Kidney (tissue), 14 donors: Measurements from ENCODE around the gene TIMP3. TPM values are rescaled to one million over a fixed set of nuclear protein-coding genes. Genes with fewer than 3 reads are reported as not detected.

Experiments
- DNase-seq, 5 donors: peaks; one replicate each; pipeline ENCODE4 v3.0.0-alpha.2; 2013 to 2020
- FAIRE-seq: peaks from 2 replicates; lab custom pipeline; 2012; peaks lifted over from hg19 to GRCh38; lab: Jason Lieb, UNC
- H3K27ac ChIP-seq, 2 donors: one replicate each; pipeline ENCODE4 v1.7.0; 2013; ENCODE audit warnings: low read depth in 2 of 2, low read length in 2 of 2, inconsistent platforms in 1 of 2
- H3K27me3 ChIP-seq: one replicate; pipeline ENCODE4 v1.7.1; 2013; ENCODE audit warnings: low read length, inconsistent platforms; ENCODE audit not compliant: control insufficient read depth, insufficient read depth
- H3K36me3 ChIP-seq, 3 donors: one replicate each; pipeline versions ENCODE4 v1.7.0 to v1.7.1; 2013; ENCODE audit warnings: low read length in 3 of 3, control low read depth in 1 of 3, inconsistent platforms in 1 of 3; ENCODE audit not compliant: insufficient read depth in 3 of 3, control insufficient read depth in 2 of 3
- H3K4me1 ChIP-seq, 3 donors: one replicate each; pipeline versions ENCODE4 v1.7.0 to v1.7.1; 2013; ENCODE audit warnings: low read length in 3 of 3, inconsistent platforms in 1 of 3, low read depth in 1 of 3; ENCODE audit not compliant: control insufficient read depth in 2 of 3, insufficient read depth in 2 of 3
- H3K4me3 ChIP-seq, 3 donors: one replicate each; pipeline versions ENCODE4 v1.7.0 to v1.8.1; 2013; ENCODE audit warnings: low read length in 3 of 3, control low read depth in 1 of 3, inconsistent platforms in 1 of 3
- H3K9ac ChIP-seq, 3 donors: one replicate each; pipeline versions ENCODE4 v1.7.0 to v1.7.1; 2013; ENCODE audit warnings: low read length in 3 of 3, control low read depth in 1 of 3, inconsistent platforms in 1 of 3
- H3K9me3 ChIP-seq, 3 donors: one replicate each; pipeline versions ENCODE4 v1.7.0 to v1.7.1; 2013; ENCODE audit warnings: low read length in 3 of 3, control low read depth in 1 of 3, inconsistent platforms in 1 of 3; ENCODE audit not compliant: control insufficient read depth in 2 of 3, insufficient read depth in 1 of 3
- intact Hi-C: fragments of 100-400 bp; cut with DNase I; formaldehyde crosslinking; loops from one replicate; pipeline ENCODE4 v1.11.1; 2022
- polyA plus RNA-seq: library from polyadenylated mRNA; stranded (reverse); fragments of 350-450 nt; fragmentation: Illumina TruSeq; extraction: RNeasy Lipid Tissue Mini Kit (QIAGEN cat#74804); gene quantifications from one replicate; pipeline ENCODE4 v1.2.3, GENCODE V29; 2014; ENCODE audit warnings: low read depth, low replicate concordance; ENCODE audit not compliant: insufficient read depth
- total RNA-seq: library from RNA; stranded (reverse); fragmentation: NEBNext Ultra II Directional; extraction: Animal tissue kit (Norgen Biotek cat#: 25700); gene quantifications from one replicate; pipeline ENCODE4 v1.2.1, GENCODE V29; 2021
- TF ChIP-seq, protein P1 (sequence below): IDR thresholded peaks from 3 replicates; pipeline ENCODE4 v1.5.1; 2012; ENCODE audit warnings: mild to moderate bottlenecking, moderate library complexity, borderline replicate concordance; ENCODE audit not compliant: insufficient read depth; ENCODE audit errors: extremely low read depth
- donor health status: control.
- donor health status: control.
- donor health status: control.
- donor health status: control.
- donor health status: control.
- donor health status: DM: yes; HTN: yes; CAD: no.
- donor health status: Normal renal cell carcinoma (clear cell type).

Gene TIMP3
- total and polyA plus RNA-seq, 2 donors from 2014 or later, result 198 to 818 TPM

DNA sequence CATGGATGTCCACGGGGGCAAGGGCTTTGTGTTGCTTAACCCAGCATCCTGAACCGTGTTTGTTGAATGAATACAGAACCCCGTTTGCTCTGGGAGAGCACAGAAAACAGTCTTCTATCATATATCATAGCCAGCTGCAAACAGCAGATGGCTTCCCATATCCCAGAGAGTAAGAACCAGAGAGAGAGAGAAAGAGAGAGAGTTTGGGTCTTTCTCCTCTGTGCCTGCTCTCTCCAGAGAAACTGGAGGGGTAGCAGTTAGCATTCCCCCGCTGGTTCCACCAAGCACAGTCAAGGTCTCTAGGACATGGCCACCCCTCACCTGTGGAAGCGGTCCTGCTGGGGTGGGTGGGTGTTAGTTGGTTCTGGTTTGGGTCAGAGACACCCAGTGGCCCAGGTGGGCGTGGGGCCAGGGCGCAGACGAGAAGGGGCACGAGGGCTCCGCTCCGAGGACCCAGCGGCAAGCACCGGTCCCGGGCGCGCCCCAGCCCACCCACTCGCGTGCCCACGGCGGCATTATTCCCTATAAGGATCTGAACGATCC, 440 bp upstream of the TIMP3 start:
- no peaks in the 10 kb centered on the region for H3K9me3 ChIP-seq
- DNase-seq, result peak in 2 of 5 donors; percentile 51 to 61
- peak overlapping the region in 2 of 3 donors; percentile 31 to 88 for H3K4me3 ChIP-seq
- TF ChIP-seq, protein P1, sequence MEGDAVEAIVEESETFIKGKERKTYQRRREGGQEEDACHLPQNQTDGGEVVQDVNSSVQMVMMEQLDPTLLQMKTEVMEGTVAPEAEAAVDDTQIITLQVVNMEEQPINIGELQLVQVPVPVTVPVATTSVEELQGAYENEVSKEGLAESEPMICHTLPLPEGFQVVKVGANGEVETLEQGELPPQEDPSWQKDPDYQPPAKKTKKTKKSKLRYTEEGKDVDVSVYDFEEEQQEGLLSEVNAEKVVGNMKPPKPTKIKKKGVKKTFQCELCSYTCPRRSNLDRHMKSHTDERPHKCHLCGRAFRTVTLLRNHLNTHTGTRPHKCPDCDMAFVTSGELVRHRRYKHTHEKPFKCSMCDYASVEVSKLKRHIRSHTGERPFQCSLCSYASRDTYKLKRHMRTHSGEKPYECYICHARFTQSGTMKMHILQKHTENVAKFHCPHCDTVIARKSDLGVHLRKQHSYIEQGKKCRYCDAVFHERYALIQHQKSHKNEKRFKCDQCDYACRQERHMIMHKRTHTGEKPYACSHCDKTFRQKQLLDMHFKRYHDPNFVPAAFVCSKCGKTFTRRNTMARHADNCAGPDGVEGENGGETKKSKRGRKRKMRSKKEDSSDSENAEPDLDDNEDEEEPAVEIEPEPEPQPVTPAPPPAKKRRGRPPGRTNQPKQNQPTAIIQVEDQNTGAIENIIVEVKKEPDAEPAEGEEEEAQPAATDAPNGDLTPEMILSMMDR, result no peak
- intact Hi-C loops, result loop anchor here (10.0 kb wide), 1 partner anchor 194 kb away; no protein-coding TSS in a partner anchor
- no peaks in the 10 kb centered on the region for H3K36me3 ChIP-seq
- no peak for FAIRE-seq
- peak overlapping the region; percentile 87 to 91 for H3K27ac ChIP-seq
- H3K4me1 ChIP-seq, result peaks cover 0 to 12% (median 6%) of the 10 kb centered on the region in 3 donors
- peak overlapping the region in 1 of 3 donors; percentile 41 for H3K9ac ChIP-seq
- no peaks in the 10 kb centered on the region for H3K27me3 ChIP-seq

DNA sequence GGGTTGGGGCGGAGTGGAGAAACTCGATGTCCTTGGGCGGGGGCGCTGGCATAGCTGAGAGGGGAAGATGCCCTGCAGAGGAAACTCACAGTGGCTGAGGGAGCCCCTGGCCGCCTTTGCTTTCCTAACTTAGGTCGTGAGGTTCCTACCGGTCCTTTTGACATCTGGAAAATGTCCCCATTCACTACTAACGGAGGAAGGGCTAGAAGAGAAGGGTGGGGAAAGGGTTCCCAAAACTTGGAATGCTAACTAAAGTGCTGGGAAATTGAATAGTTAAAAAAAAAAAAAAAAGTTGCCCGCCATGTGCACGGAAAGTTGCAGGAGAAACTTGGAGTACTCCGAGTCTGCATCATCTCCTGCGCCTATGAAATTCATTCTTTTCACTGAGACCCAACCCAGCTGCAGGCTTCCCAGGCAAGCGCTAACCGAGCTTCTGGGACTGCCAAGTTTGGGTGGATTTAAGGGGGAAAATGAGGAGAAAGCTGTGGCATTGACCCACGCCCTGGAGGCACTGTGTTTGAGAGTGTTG, 796 bp downstream of the TIMP3 start:
- H3K9me3 ChIP-seq, result no peaks in the 10 kb centered on the region
- intact Hi-C loops, result loop anchor here (10.0 kb wide), 1 partner anchor 192 kb away; no protein-coding TSS in a partner anchor
- no peaks in the 10 kb centered on the region for H3K36me3 ChIP-seq
- peak overlapping the region; percentile 87 to 91 for H3K27ac ChIP-seq
- peak overlapping the region; percentile 63 to 97 (median 79) for H3K9ac ChIP-seq
- TF ChIP-seq, protein P1, result no peak
- peaks cover 0 to 11% (median 0%) of the 10 kb centered on the region in 3 donors for H3K4me1 ChIP-seq
- DNase-seq, result peak in 3 of 5 donors; percentile 52 to 70 (median 65)
- H3K27me3 ChIP-seq, result no peaks in the 10 kb centered on the region
- no peak for FAIRE-seq
- peak overlapping the region; percentile 81 to 88 (median 86) for H3K4me3 ChIP-seq

DNA sequence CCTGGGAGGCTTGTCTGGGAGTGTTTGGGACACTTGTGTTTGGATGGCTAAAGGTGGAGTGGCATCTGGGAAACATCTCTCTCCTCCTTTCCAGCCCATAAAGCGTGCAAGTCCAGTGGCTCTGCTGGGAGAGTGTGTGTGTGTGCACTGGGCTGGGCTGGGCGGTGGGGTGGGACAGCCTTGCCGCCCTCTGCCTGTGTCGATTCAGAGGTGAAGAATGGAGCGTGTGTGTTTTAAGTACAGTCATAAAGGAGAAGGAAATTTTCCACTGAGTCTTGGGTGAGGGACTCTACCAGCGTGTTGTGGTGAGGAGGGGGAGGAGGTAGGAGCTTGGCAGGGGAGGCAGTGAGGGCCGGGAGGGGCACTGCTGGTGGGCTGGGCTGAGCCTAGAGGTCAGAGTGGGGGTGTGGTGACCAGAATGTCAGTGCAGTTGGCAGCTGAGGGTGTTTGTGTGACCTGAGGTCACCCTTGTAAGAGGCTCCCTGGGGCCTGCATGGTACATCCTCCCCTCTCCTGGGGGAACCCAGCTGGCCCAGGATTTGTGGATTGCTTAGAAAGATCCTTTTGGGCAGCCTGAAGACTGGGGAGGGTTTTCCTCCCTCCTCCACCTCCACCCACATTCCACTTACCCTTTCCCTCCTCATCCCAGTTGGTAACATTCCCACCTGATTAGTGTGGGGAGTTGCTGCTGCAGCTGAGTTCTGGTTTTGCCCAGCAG, 1.7 kb downstream of the TIMP3 start:
- Histone ChIP-seq H3K4me1 (peaks cover 0 to 14% (median 4%) of the 10 kb centered on the region in 3 donors), H3K36me3 (peaks cover 0 to 4% (median 0%) of the 10 kb centered on the region in 3 donors), H3K27me3 (no peaks in the 10 kb centered on the region), H3K4me3 (peak overlapping the region; percentile 81 to 88 (median 86)), H3K9me3 (no peaks in the 10 kb centered on the region), H3K9ac (peak overlapping the region; percentile 63 to 97 (median 79)), H3K27ac (peak overlapping the region; percentile 87 to 91)
- TF ChIP-seq, protein P1, result no peak
- FAIRE-seq (no peak), DNase-seq (peak in 4 of 5 donors; percentile 60 to 73 (median 67))
- intact Hi-C loops, result loop anchor here (10.0 kb wide), 1 partner anchor 192 kb away; no protein-coding TSS in a partner anchor
